Smooth muscle cell (in vitro differentiated cells): ENCODE measurements around the gene CDS2. TPM values are rescaled to one million over a fixed set of nuclear protein-coding genes. Genes with fewer than 3 reads are reported as not detected.

Source experiments
- DNase-seq: peaks from one replicate; lab custom pipeline; 2025; ENCODE audit not compliant: unreplicated experiment; lab: John Stamatoyannopoulos, UW
- H2AFZ ChIP-seq: fragments of 200-600 bp; sonication (generic); 2 replicates; pipeline ENCODE4 v1.6.0; 2016; ENCODE audit warnings: antibody characterized with exemption, low read depth, mild to moderate bottlenecking
- H3F3A ChIP-seq: fragments of 200-600 bp; sonication (generic); 2 replicates; pipeline ENCODE4 v1.6.0; 2017; ENCODE audit warnings: antibody characterized with exemption, low read depth
- H3K27ac ChIP-seq: fragments of 200-600 bp; sonication (generic); 2 replicates; pipeline ENCODE4 v1.5.1; 2016; ENCODE audit warnings: low read depth, mild to moderate bottlenecking
- H3K27me3 ChIP-seq: fragments of 200-600 bp; sonication (generic); 2 replicates; pipeline ENCODE4 v1.6.1; 2016; ENCODE audit warnings: low read depth, mild to moderate bottlenecking
- H3K36me3 ChIP-seq: fragments of 200-600 bp; sonication (generic); 2 replicates; pipeline ENCODE4 v1.5.1; 2016; ENCODE audit warnings: low read depth
- H3K4me1 ChIP-seq: fragments of 200-600 bp; sonication (generic); 2 replicates; pipeline ENCODE4 v1.5.1; 2016; ENCODE audit warnings: low read depth
- H3K4me2 ChIP-seq: fragments of 200-600 bp; sonication (generic); 2 replicates; pipeline ENCODE4 v1.6.0; 2016; ENCODE audit warnings: mild to moderate bottlenecking
- H3K4me3 ChIP-seq: fragments of 200-600 bp; sonication (generic); 2 replicates; pipeline ENCODE4 v1.5.1; 2016; ENCODE audit warnings: mild to moderate bottlenecking
- H3K79me2 ChIP-seq: fragments of 200-600 bp; sonication (generic); 2 replicates; pipeline ENCODE4 v1.6.0; 2016; ENCODE audit warnings: low read depth, mild to moderate bottlenecking
- H3K9ac ChIP-seq: fragments of 200-600 bp; sonication (generic); 2 replicates; pipeline ENCODE4 v1.6.0; 2016; ENCODE audit warnings: low read depth
- H3K9me3 ChIP-seq: fragments of 200-600 bp; sonication (generic); replicated peaks from 2 replicates; pipeline ENCODE4 v1.5.1; 2016; ENCODE audit warnings: low read depth
- H4K20me1 ChIP-seq: fragments of 200-600 bp; sonication (generic); 2 replicates; pipeline ENCODE4 v1.6.0; 2016; ENCODE audit warnings: low read depth
- CTCF ChIP-seq: fragments of 200-600 bp; sonication (generic); IDR thresholded peaks from 2 replicates; pipeline ENCODE4 v1.5.1; 2017; ENCODE audit warnings: borderline replicate concordance, mild to moderate bottlenecking, antibody characterized with exemption; ENCODE audit not compliant: insufficient read depth, poor library complexity, severe bottlenecking
- WGBS: methylation state at CpG from one replicate; pipeline ENCODE4 v1.1.7; 2016; ENCODE audit warnings: low lambda C conversion rate; 5-methylcytosine and 5-hydroxymethylcytosine counted together
- polyA plus RNA-seq: library from polyadenylated mRNA; unstranded; fragments of >200 nt; fragmentation: Nextera tagmentation; extraction: Ambion mirVana; gene quantifications from 2 replicates; pipeline ENCODE4 v1.2.1, GENCODE V29; 2016
- small RNA-seq: library from RNA; depleted of rRNA; stranded (forward); fragments of <200 nt; gene quantifications from one replicate; pipeline ENCODE3, GENCODE V24; 2014
- total RNA-seq: library from RNA; depleted of rRNA; stranded (reverse); fragments of >200 nt; gene quantifications from 2 replicates; pipeline ENCODE4 v1.2.3, GENCODE V29; 2014

Gene CDS2
- total and polyA plus RNA-seq, 2 experiments from 2014 or later: 24.9 to 25.9 TPM

GRCh38 chr20:5230544-5230943 lies 103.7 kb downstream of the CDS2 start:
- TF ChIP-seq CTCF: no peak
- no peak overlapping the region for H2AFZ ChIP-seq
- no peaks in the 10 kb centered on the region for H4K20me1 ChIP-seq
- peaks cover 11% of the 10 kb centered on the region for H3K27me3 ChIP-seq
- H3K9me3 ChIP-seq: no peaks in the 10 kb centered on the region
- H3K9ac ChIP-seq: no peak overlapping the region
- no peak overlapping the region for H3K4me3 ChIP-seq
- no peaks in the 10 kb centered on the region for H3F3A ChIP-seq
- WGBS: 77% methylated on average over 4 of the region's 4 CpGs
- H3K79me2 ChIP-seq: no peaks in the 10 kb centered on the region
- no peaks in the 10 kb centered on the region for H3K36me3 ChIP-seq
- H3K4me1 ChIP-seq: no peaks in the 10 kb centered on the region
- no peak for DNase-seq
- H3K27ac ChIP-seq: no peak overlapping the region
- H3K4me2 ChIP-seq: no peak overlapping the region

- H3K4me3 ChIP-seq: no peak overlapping the region
- H3K27ac ChIP-seq: no peak overlapping the region
- no peaks in the 10 kb centered on the region for H3F3A ChIP-seq
- no peaks in the 10 kb centered on the region for H3K4me1 ChIP-seq
- no peaks in the 10 kb centered on the region for H3K36me3 ChIP-seq
- H3K27me3 ChIP-seq: peaks cover 11% of the 10 kb centered on the region
- H3K4me2 ChIP-seq: no peak overlapping the region
- H3K9ac ChIP-seq: no peak overlapping the region
- H4K20me1 ChIP-seq: no peaks in the 10 kb centered on the region
- WGBS: 70% methylated on average over 1 of the region's 1 CpG
- DNase-seq: no peak
- no peak for TF ChIP-seq CTCF
- no peak overlapping the region for H2AFZ ChIP-seq
- H3K9me3 ChIP-seq: no peaks in the 10 kb centered on the region
- no peaks in the 10 kb centered on the region for H3K79me2 ChIP-seq
These were observed 107.3 kb downstream of the CDS2 start for GRCh38 chr20:5234158-5234557.

DNA sequence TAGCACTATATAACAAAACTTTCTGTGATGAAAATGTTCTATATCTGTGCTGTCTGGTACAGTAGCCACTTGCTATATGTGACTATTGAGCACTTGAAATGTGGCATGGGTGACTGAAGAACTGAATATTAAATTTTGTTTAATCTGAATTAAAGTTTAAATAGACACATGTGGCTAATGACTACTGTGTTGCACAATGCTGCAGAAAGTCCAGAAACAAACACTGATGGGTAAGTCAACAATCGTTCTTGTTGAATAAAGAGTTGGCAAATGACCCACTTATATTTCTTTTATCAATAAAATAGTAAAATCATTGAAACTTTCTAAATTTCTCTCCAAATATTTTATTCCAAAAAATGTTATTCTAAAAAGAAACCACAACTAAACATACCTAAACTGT lies 108.2 kb downstream of the CDS2 start:
- no peaks in the 10 kb centered on the region for H3K9me3 ChIP-seq
- H3K79me2 ChIP-seq: no peaks in the 10 kb centered on the region
- H3K27ac ChIP-seq: no peak overlapping the region
- no peak overlapping the region for H3K4me2 ChIP-seq
- no peak for TF ChIP-seq CTCF
- H3K4me3 ChIP-seq: no peak overlapping the region
- H3K36me3 ChIP-seq: no peaks in the 10 kb centered on the region
- H4K20me1 ChIP-seq: no peaks in the 10 kb centered on the region
- WGBS: 88% methylated on average over 1 of the region's 1 CpG
- no peak for DNase-seq
- peaks cover 13% of the 10 kb centered on the region for H3K27me3 ChIP-seq
- no peaks in the 10 kb centered on the region for H3F3A ChIP-seq
- H3K9ac ChIP-seq: no peak overlapping the region
- no peaks in the 10 kb centered on the region for H3K4me1 ChIP-seq
- no peak overlapping the region for H2AFZ ChIP-seq

Small RNAs within 50 kb of the gene (small RNA-seq; reads per million reads assigned to genes)
- gene RF00019: not detected
- not detected for gene RF00568
- gene RNA5SP474: 0.13 reads per million

Other genes starting within 250 kb of the CDS2 start
- gene SLC23A2, start 125.5 kb upstream of the CDS2 start, total RNA-seq: 5.0 and 5.6 TPM in 2 replicates
- gene SLC23A2, start 125.5 kb upstream of the CDS2 start, polyA plus RNA-seq: 1.4 TPM in 2 replicates
- 102 and 107 TPM in 2 replicates for gene TMEM230, start 13.9 kb upstream of the CDS2 start, total RNA-seq
- gene TMEM230, start 13.9 kb upstream of the CDS2 start, polyA plus RNA-seq: 104 and 117 TPM in 2 replicates
- gene PCNA, start 7.0 kb upstream of the CDS2 start, total RNA-seq: 168 and 178 TPM in 2 replicates
- 75.2 and 78.7 TPM in 2 replicates for gene PCNA, start 7.0 kb upstream of the CDS2 start, polyA plus RNA-seq
- gene PROKR2, start 189.9 kb downstream of the CDS2 start, total RNA-seq: not detected in 2 replicates
- gene PROKR2, start 189.9 kb downstream of the CDS2 start, polyA plus RNA-seq: not detected in 2 replicates